SW480 (cell line): ENCODE measurements around the gene SEC16A.
A peak's percentile ranks its signal among the peaks of the same experiment; 100 is the strongest.
"Not testable (repeated sequence)": the region's sequence is repeated elsewhere in the genome, so short reads cannot be mapped to it uniquely, and the experiment has no call there.

ENCODE experiments used
- DNase-seq: peaks from one replicate; pipeline ENCODE4 v3.0.0-alpha.2; 2016; ENCODE audit warnings: low spot score

Gene SEC16A

DNA sequence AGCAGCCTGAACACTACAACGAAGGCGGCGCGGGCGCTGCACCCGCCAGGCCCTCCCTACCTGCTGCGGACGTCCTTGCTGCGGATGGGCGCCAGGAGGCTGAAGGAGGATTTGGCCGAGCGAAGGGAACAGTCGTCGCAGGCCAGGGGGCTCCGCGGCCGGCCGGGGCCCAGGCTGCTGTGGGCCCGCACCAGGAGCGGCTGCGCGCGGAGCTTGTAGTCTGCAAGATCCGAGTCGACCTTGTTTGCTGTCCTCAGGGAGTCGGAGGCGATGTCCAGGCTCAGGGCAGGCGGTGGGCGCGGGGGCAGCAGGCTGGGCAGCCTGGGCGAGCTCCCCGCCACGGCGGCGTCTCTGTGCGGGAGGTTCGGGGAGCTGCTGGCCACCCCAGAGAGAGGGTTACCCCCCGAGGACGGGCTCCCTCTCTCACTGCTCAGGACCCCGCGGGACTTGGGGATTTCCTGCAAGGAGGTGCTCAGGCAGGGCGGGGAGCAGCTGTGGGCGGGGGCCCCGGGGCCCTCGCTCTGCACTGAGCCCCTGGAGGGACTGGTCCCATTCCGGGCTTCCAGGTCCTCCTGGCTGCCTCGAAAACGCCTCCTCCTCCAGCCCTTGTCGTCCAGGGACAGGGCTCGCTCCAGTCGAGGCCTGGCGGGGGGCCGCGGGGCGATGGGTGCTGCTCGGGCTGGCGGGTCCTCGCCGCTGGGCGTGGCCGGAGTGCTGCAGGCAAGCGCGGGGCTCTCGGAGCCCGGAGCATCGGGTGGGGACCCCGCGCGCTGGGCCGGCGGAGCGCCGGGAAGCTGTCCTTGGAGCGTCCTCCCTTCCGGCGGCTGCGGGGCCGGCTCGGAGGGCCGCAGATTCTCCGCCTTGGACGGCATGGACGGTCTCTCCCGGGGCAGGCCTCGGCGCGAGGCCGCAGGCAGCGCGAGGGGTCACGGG lies 44.0 kb downstream of the SEC16A start:
- DNase-seq: peak; percentile 18

DNA sequence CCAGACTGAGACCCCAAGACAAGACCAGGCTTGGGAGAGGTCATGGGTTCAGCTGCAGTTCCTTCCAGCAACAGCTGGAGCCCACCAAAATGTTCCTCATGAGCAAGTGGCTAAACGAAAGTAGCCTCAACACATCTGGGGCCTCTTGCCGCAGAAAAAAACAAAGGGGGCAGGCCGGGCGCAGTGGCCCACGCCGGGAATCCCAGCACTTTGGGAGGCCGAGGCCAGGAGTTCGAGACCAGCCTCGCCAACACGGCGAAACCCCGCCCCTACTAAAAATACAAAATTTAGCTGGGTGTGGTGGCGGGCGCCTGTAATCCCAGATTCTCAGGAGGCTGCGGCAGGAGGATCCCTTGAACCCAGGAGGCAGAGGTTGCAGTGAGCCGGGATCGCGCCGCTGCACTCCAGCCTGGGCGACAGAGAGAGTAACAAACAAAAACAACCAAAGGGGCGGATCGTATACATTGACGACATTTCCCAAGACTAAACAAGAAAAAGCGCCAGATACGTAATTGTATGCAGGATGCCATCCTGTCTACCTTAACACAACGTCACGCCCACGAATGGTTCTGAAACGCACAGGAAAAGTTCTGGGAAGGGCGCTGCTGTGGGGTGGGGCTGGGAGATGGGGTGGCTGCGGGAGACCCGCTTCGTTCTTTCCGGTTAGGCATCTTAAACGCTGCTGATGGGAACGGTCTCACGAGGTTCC lies 44.8 kb downstream of the SEC16A start:
- no peak for DNase-seq

DNA sequence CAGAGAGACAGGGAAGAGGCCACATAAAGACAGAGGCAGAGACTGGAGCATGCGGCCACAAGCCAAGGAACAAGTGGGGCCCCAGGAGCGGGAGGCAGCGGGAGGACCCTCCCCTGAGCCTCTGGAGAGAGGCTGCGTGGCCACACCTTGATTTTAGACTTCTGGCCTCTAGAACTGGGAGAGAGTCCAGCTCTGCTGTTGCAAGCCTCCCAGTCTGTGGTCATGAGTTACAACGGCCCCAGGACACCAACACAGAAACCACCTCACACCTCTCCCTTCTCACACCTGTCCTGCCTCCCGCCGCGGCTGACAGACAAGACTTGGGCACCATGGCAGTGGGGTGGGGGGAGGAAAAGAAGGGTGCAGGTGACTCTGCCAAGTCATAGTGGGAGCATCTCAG lies 45.4 kb downstream of the SEC16A start:
- DNase-seq: no peak

DNA sequence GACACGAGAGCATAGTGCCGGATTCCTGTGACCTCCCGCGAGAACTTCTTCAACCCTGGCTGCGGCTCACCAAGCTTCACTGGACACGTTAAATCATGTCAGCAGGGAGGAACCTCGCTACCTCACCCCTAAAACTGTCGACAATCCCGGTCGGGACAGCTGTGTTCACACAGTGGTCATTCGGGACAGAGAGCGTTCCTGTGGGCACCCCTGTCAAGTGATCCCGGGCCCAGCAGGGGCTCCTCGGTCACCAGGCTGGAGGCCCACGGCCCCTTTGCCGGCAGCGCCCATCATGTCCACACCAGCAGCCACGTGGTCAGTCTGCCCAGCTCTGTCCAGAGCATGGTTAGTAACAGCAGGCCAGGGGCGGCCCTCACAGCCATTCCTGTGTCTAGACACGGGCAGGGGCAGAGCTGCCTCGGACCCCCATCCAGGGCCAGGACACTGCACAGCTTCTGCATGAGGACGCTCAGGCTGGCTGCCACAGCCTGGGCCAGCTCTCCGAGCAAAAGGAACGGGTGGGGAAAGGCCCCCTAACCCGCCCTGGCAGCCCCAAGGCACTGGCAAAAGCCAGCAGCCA lies 46.7 kb downstream of the SEC16A start:
- DNase-seq: no peak

DNA sequence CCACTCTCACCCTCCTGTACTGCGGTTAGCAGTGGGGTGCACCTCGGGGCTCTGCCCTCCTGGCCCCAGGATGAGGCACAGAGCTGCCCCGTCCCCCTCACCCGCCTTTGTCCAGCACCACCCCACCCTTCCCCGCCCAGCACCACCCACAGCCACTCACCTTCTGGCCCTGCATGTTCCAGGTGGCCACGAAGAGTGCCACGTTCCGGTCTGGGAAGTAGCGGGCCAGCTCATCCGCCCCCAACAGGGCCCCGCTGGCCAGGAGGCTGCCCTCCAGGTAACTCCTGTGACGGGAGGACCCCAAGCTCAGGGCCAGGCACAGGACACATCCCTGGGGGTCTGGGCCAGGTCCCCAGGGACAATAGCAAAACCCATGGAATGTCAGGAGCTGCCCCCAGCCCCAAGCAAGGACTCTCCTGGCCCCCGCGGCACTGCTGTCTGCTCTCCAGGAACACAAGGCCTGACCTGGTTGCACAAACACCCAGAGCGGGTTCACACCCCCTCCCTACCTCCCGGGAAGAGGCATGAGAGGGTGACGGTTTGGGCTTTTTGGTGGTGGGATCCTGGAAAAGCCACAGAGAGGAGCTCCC lies 48.2 kb downstream of the SEC16A start:
- DNase-seq: no peak

DNA sequence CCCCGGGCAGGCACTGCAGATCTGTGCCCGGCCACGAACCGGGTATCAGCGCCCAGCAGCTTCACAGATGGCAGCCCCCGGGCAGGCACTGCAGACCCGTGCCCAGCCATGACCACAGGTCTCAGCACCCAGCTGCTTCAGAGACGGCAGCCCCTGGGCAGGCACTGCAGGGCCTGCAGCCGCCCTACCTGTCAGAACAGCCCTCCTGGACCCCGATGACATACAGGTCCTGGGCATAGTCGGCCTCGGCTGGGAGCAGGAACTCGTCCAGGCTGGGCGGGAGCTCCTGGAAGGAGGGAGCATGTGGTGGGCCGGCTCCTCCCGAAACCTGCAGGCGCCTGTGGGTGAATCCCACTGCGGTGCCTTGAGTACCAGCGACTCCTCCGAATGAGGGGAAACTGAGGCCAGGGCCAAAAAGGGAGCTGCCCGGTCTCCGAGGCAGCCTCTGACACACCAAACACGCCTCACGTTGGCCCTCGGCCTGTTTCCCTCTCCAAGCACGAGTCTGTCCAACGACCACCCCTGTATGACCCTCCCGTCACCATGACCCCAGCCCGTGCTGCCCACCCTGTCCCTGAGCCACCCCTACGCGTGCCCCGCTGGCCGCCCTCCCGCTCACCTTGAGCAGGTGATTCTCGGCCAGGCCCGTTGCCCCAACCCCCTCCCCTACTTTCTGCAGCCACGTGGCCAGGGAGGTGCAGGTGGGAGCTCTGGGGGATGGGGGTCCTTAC lies 48.8 kb downstream of the SEC16A start:
- no peak for DNase-seq

DNA sequence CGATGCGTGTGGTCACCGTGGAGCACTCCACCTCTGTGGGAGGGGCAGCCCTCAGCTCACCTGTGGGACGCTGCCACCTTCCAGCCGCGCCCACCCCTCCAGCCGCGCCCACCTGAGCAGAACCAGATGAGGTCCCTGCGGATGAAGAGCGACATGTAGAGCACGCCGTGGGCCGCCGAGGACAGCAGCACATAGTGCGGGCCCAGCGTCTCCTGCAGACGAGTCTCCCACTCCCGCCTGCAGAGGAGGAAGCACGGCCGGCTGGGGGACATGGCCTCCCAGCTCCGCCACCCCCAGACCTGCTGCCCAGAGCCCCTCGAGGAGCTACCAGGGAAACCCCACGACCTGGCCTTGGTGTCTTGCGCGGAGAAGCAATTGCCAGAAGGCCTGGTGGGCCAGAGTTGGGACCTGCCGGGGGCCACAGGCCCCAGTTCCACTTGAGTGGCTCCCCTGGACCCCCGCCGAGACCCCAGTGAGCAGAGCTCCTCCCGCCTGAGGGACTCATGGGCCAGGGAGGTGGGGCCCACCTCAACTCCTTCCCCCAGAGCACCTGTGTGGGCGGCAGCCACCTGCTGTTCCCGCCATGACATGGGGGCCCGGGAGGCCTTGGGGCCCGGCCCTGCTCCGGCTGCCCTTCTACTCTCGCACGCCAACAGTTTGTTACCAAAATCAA lies 49.7 kb downstream of the SEC16A start:
- DNase-seq: no peak

DNA sequence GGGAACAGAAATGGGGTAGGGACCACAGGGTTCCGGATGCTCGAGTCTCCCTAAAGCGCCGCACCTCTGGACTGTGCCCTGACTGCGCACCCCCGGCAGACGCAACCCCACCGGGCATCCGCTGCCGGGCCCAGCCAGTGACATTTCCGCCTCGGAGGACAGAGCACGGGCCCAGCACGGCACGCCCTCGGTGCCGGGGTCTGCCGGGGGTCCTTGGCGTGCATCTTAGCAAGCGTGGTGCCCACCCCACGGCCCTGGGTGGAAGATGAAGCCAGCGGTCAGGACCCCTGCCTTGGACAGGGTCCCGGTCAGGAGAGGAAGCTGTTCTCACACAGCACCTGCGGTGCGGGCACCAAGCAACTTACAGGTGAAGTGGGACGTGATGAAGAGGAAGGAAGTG lies 50.2 kb downstream of the SEC16A start:
- DNase-seq: no peak

DNA sequence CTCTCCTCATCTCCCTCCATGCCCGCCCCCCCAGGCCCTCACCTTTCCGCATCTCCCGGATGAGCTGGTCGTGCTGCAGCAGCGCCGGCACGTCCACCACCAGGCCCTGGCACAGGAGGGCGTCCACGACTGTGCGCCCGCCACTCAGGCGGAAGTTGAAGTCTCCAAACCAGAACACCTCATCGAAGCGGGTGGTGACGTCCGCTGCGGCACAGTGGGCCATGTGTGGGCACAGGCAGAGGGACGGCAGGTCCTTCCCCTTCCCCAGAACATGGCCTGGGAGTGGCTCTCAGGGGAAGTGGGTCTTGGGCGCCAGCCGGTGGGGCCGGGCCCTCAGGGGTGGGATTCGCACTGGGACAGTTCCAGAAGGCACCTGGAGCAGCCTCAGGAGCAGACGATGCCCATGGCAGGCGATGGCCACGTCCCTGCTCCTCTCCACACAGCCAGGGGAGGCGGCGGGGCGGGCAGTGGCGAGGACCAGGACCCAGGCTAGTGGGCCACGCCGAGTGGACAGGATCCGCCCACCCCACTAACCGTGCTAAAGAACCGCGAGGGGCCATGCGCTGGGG lies 51.0 kb downstream of the SEC16A start:
- DNase-seq: no peak

DNA sequence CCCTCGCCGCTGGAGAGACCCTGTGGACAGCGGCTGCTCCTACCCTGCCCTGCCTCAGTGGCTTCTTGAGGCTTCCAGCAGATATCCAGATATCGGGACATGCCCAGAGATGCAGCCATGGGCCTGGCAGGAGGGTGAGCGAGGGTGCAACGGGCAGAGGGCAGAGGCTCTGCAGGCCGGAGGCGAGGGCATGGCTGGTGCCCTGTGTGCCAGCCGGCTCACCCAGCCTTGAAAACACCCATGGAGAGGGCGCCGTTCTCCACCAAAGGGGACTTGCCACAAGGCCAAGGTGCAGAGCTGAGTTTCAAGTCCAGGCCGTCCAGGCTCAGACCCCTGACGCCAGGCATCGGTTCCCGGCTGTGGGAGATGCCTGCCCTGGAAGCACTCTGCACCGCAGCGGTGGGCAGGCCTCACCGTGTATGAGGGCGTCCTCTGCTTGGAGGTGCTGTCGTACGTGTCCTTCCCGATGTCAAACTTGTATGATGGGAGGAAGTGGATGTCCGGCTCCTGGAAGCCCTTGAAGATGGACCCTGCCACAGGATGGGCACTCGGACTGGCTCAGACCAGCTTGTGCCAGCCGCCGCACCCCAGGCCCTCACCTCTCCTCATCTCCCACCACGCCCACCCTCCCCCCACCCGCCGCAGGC lies 52.1 kb downstream of the SEC16A start:
- DNase-seq: no peak

DNA sequence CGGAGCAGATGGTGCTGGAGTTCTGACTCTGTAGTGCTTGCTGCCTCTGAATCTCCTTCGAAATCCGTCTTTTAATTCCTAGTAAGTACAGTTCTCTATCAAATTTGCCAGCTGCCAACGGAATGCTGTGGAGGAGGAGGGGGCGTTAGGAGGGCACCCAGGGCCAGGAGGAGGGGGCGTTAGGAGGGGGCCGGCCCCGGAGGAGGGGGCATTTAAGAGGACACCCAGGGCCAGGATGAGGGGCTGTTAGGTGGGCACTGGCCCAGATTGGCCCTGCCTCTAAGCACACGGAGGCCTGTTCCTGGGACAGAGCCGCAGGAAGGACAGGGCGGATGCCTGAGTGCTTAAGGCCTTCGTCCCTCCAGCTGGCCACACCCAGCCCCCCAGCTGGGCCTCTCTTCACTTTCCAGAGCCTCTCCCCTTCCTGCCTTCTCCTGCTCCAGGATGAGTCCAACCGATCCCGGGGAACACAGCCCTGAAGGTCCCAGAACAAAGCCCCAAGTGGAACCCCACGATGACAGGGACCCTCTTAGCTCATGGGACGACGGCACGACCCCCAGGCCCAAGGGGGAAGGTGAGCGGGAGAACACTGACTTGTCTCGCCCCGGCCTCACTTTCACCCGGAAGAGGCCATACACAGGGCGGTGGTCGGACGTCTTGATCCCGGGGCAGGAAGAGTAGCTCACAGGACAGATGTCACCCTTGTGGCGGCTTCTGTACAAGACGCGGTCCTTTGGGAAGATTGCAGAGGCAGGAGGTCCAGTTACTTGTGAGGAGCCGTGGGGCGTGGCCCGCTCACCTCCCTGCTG lies 53.0 kb downstream of the SEC16A start:
- no peak for DNase-seq

DNA sequence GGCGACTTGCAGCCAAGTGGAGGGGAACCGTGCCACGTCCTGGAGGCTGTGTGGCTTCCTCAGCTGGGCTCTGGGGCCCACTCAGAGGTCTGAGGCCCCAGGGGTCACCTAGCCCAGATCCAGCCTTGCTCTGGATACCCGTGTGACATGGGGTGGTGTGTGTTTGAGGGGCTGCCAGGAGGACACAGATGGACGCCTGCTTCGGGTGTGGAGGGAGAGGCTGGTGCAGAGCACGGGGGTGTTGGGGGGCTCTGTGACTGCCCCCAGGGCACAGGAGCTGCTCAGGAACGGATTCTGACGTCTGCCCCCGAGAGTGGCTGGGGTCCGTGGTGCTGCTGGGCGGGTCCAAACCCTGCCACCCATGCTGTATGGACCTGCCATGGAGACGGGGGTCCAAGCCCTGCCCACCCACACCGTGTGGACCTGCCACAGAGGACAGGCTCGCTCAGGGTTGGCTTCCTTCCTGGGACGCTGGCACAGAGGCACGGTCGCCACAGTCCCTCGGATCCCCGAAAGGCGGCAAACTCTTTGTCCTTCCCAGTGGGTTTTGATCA lies 53.7 kb downstream of the SEC16A start:
- no peak for DNase-seq

DNA sequence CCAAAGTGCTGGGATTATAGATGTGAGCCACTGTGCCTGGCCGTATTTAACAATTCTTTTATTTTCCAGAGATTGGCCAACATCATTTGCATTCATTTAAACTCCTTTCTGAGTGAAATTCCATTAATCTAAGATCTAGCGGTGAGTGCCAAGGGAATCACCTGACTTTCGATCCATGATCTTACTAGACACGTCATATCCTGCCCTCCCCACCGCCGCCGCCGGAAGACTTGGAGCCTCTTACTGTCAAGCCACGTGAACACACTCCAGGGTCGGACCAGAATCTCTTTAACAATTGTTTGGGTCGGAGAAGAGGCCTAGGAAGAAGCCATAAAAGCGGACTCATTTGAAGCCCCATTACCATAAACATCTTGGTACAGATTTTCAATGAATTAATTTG lies 56.1 kb downstream of the SEC16A start:
- DNase-seq: no peak

DNA sequence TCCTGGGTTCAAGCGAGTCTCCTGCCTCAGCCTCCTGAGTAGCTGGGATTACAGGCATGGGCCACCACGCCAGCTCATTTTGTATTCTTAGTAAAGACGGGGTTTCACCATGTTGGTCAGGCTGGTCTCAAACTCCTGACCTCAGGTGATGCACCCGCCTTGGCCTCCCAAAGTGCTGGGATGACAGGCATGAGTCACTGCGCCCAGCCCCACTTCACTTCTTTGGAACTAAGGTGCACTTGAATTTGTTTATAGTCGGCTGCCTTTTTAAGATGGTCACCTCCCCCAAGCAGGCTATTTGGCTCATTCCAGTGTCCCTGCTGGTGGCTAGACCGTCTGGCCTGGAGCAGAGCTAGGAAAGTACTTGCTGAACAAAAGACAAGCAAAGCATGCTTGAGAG lies 57.5 kb downstream of the SEC16A start:
- DNase-seq: not testable (repeated sequence)

DNA sequence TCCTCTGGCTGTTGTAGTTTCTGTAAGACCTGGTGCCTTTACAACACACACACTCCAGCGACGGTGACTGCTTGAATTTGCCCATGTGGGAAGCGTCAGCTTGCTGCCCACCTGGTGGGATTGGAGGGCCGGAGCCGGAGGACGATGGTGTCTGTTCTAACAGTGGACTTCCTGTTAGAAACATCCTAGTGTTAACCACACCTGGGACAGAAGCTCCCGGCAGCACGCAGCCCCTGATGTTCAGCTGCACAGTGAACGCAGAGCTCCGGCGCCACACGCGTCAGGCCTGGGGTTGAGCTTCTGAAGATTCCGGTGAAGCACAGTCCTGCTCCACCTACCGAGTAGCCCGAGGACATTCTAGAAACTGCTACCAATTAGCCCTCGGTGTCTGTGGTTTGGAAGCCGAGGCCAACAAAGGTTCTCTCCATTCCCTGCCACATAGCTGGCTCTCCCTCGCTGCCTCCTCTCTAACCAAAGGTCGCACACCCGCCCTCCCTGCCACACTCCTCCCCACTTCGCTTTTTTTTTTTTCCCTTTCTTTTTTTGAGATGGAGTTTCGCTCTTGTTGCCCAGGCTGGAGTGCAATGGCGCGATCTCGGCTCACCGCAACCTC lies 58.0 kb downstream of the SEC16A start:
- DNase-seq: peak; percentile 46

DNA sequence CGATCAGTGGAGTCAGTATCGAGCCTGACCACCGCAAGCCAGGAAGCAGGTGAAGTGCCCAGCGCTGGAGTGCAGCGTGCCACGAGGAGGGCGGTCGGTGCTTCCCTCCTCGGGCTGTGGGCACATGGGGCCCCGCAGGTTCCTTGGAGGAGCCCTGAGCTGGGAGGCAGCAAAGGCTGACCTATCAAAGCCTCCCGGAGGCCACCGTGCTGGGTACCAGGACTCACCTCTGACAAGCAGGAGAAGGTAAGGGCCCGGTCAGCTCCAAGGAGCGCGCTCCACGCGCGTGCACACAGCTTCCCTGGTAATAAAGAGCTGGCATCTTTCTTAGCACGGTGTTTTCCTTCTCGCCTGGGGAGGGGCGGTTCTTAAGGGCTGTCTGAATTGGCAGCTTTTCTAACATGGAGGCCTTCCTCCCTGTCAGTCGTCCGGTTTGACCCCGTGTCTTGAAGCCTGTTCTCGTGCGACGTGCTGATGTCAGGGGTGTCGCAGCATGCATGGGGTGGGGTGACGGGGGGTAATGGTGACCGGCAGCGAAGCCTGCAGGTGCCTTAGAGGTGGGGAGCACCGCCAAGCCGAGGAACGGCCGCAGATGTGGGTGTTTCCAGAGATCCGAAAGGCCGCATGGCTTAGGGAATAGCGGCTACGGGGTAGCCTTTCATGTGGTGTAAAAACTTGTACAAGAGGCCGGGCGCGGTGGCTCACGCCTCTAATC lies 59.3 kb downstream of the SEC16A start:
- DNase-seq: no peak

DNA sequence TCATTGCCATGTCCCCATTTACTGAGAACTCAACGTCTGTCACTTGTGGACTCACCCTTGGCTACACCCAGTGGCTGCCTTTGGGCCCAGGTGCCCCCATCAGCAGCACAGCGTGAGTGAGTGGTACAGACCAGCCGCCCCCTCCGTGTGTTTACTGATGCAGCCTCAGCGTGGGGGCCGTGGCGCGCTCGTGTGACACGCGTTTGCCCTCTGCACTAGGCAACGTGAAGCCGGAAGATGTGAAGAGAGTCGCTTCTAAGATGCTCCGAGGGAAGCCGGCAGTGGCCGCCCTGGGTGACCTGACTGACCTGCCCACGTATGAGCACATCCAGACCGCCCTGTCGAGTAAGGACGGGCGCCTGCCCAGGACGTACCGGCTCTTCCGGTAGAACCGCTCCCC lies 60.0 kb downstream of the SEC16A start:
- DNase-seq: no peak

DNA sequence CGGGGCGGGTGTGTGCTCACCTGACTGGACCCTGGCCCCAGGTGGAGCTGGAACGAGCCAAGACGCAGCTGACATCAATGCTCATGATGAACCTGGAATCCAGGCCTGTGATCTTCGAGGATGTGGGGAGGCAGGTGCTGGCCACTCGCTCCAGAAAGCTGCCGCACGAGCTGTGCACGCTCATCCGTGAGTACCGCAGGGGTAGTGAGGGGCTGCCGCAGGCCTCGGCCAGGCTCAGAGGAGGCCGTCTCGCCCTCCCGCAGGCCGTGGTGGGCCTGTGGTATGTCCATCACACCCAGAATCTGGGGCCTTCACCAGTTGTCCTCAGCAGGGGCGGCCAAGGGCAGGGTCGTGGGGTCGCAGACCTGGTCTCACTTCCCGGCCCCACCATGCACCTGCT lies 61.0 kb downstream of the SEC16A start:
- no peak for DNase-seq
